Endothelial cell of umbilical vein (primary cell): ENCODE measurements around the gene KREMEN1.

Source experiments
- EZH2 ChIP-seq: IDR thresholded peaks from 2 replicates; pipeline ENCODE4 v1.6.1; 2012; ENCODE audit warnings: borderline replicate concordance, low read depth, mild to moderate bottlenecking, moderate library complexity, low read length, inconsistent platforms; ENCODE audit not compliant: severe bottlenecking
- FOS ChIP-seq: IDR thresholded peaks from 2 replicates; pipeline ENCODE4 v1.6.1; 2011; ENCODE audit warnings: mild to moderate bottlenecking, low read length, moderate library complexity, borderline replicate concordance; ENCODE audit not compliant: insufficient read depth
- GATA2 ChIP-seq: IDR thresholded peaks from 2 replicates; pipeline ENCODE4 v1.7.0; 2011; ENCODE audit warnings: low read depth, mild to moderate bottlenecking, moderate library complexity, mixed read lengths, low read length; ENCODE audit not compliant: insufficient read length, insufficient read depth
- JUN ChIP-seq: IDR thresholded peaks from 2 replicates; pipeline ENCODE4 v1.6.1; 2011; ENCODE audit warnings: borderline replicate concordance, low read depth; ENCODE audit not compliant: insufficient read length, insufficient read depth
- MYC ChIP-seq: IDR thresholded peaks from one replicate; pipeline ENCODE4 v1.6.1; 2011; ENCODE audit warnings: mild to moderate bottlenecking, low read depth, low read length
- POLR2AphosphoS5 ChIP-seq: IDR thresholded peaks from 2 replicates; pipeline ENCODE4 v1.6.1; 2012; ENCODE audit warnings: low read depth, mild to moderate bottlenecking, control low read depth, low read length, moderate library complexity; ENCODE audit not compliant: insufficient read depth
- TF ChIP-seq, protein P1 (sequence below), 2 donors: IDR thresholded peaks; 1 replicate in 1 of 2; 2 replicates in 1 of 2; pipeline ENCODE4 v1.5.1; 2011; ENCODE audit warnings: low read length in 2 of 2, mild to moderate bottlenecking in 2 of 2, moderate library complexity in 2 of 2, control low read depth in 1 of 2, inconsistent platforms in 1 of 2, low read depth in 1 of 2; ENCODE audit not compliant: insufficient read depth in 1 of 2; ENCODE audit errors: extremely low read depth in 1 of 2

DNA sequence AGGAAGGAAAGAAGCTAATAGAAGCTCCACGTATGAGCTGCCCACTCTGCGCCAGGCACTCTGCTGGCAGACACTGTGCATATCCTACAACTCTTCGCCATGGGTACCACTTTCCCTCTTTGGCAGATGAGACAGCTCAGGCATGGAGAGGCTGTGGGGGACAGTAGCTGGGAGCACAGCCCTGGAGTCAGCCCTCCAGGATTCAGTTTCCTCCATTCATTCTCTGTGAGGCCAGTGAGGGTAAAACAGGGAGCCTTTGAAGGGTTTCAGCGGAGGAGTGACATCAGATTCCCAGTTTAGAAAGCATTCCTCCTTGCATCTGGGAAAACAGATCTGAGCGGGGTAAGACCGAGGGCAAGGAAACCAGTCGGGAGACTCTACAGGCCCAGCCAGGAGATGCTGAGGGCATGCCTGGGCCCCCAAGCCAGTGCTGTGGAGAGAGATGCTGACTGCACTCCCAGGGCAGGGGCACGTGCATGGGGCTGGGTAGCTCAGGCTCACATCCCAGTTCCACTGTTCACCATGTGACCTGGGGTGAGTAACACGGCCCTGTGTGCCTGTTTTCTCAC is 74.6 kb downstream of the KREMEN1 start:
- TF ChIP-seq POLR2AphosphoS5 (no peak), MYC (no peak), EZH2 (no peak), JUN (no peak), FOS (no peak), GATA2 (no peak)
- TF ChIP-seq, protein P1, sequence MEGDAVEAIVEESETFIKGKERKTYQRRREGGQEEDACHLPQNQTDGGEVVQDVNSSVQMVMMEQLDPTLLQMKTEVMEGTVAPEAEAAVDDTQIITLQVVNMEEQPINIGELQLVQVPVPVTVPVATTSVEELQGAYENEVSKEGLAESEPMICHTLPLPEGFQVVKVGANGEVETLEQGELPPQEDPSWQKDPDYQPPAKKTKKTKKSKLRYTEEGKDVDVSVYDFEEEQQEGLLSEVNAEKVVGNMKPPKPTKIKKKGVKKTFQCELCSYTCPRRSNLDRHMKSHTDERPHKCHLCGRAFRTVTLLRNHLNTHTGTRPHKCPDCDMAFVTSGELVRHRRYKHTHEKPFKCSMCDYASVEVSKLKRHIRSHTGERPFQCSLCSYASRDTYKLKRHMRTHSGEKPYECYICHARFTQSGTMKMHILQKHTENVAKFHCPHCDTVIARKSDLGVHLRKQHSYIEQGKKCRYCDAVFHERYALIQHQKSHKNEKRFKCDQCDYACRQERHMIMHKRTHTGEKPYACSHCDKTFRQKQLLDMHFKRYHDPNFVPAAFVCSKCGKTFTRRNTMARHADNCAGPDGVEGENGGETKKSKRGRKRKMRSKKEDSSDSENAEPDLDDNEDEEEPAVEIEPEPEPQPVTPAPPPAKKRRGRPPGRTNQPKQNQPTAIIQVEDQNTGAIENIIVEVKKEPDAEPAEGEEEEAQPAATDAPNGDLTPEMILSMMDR (IDR thresholded peaks at IDR 0.05; ENCODE audit: extremely low read depth in 1 of 2, insufficient read depth in 1 of 2, low read depth in 1 of 2, low read length in 2 of 2) = no peak
